ENCODE data around the gene TRERF1.

The TRERF1 gene

GRCh38 chr6:42394151-42394550 lies 57.6 kb downstream of the TRERF1 start:
- DNase-seq (ENCODE audit: low read depth): no peak

- DNase-seq (ENCODE audit: low read depth): no peak
These were observed 58.4 kb downstream of the TRERF1 start for GRCh38 chr6:42393339-42393738.

- no peak for DNase-seq (ENCODE audit: low read depth)
These were observed 58.9 kb downstream of the TRERF1 start for GRCh38 chr6:42392833-42393232.

GRCh38 chr6:42391441-42391840 lies 60.3 kb downstream of the TRERF1 start:
- no peak for DNase-seq (ENCODE audit: low read depth)

- DNase-seq (ENCODE audit: low read depth): no peak
These were observed 61.3 kb downstream of the TRERF1 start for GRCh38 chr6:42390228-42390934.

GRCh38 chr6:42389736-42390135 lies 62.0 kb downstream of the TRERF1 start:
- no peak for DNase-seq (ENCODE audit: low read depth)

GRCh38 chr6:42388046-42388445 lies 63.7 kb downstream of the TRERF1 start:
- DNase-seq (ENCODE audit: low read depth): no peak

GRCh38 chr6:42387336-42387735 lies 64.4 kb downstream of the TRERF1 start:
- no peak for DNase-seq (ENCODE audit: low read depth)

- DNase-seq (ENCODE audit: low read depth): no peak
These were observed 66.4 kb downstream of the TRERF1 start for GRCh38 chr6:42385339-42385738.

GRCh38 chr6:42383421-42384205 lies 68.1 kb downstream of the TRERF1 start:
- DNase-seq (ENCODE audit: low read depth): no peak

GRCh38 chr6:42381850-42382249 lies 69.9 kb downstream of the TRERF1 start:
- no peak for DNase-seq (ENCODE audit: low read depth)

GRCh38 chr6:42380228-42380979 lies 71.3 kb downstream of the TRERF1 start:
- DNase-seq (ENCODE audit: low read depth): no peak

GRCh38 chr6:42378536-42378935 lies 73.2 kb downstream of the TRERF1 start:
- no peak for DNase-seq (ENCODE audit: low read depth)

GRCh38 chr6:42378125-42378524 lies 73.6 kb downstream of the TRERF1 start:
- DNase-seq (ENCODE audit: low read depth): no peak

- no peak for DNase-seq (ENCODE audit: low read depth)
These were observed 76.6 kb downstream of the TRERF1 start for GRCh38 chr6:42375007-42375635.

GRCh38 chr6:42374018-42374669 lies 77.6 kb downstream of the TRERF1 start:
- DNase-seq (ENCODE audit: low read depth): no peak

GRCh38 chr6:42372699-42373098 lies 79.0 kb downstream of the TRERF1 start:
- DNase-seq (ENCODE audit: low read depth): no peak

- no peak for DNase-seq (ENCODE audit: low read depth)
These were observed 81.3 kb downstream of the TRERF1 start for GRCh38 chr6:42370323-42370985.

- DNase-seq (ENCODE audit: low read depth): no peak
These were observed 82.2 kb downstream of the TRERF1 start for GRCh38 chr6:42369568-42369967.

- DNase-seq (ENCODE audit: low read depth): no peak
These were observed 83.5 kb downstream of the TRERF1 start for GRCh38 chr6:42368181-42368580.

- DNase-seq (ENCODE audit: low read depth): no peak
These were observed 84.2 kb downstream of the TRERF1 start for GRCh38 chr6:42367353-42368011.

Measured in stromal cell of bone marrow (primary cell).